Esophagus squamous epithelium (tissue), 5 donors: ENCODE measurements around the gene SH3TC1. TPM values are rescaled to one million over a fixed set of nuclear protein-coding genes. Genes with fewer than 3 reads are reported as not detected.
A peak's percentile ranks its signal among the peaks of the same experiment; 100 is the strongest.

ENCODE experiments used
- DNase-seq: peaks from one replicate; lab custom pipeline; 2025; lab: John Stamatoyannopoulos, UW
- H3K27ac ChIP-seq, 4 donors: fragments of 200-600 bp; sonication (generic); one replicate each; pipeline ENCODE4 v1.5.1; 2016 to 2019; ENCODE audit warnings: mild to moderate bottlenecking in 1 of 4
- H3K27me3 ChIP-seq, 4 donors: fragments of 200-600 bp; sonication (generic); 1 replicate in 3 of 4; 2 replicates in 1 of 4; pipeline versions ENCODE4 v1.5.1 to v1.6.0; 2017 to 2021; ENCODE audit warnings: antibody characterized with exemption in 1 of 4
- H3K36me3 ChIP-seq, 3 donors: fragments of 200-600 bp; sonication (generic); one replicate each; pipeline ENCODE4 v1.5.1; 2016 to 2019
- H3K4me1 ChIP-seq, 3 donors: fragments of 200-600 bp; sonication (generic); one replicate each; pipeline ENCODE4 v1.5.1; 2017 to 2019
- H3K4me3 ChIP-seq, 4 donors: fragments of 200-600 bp; sonication (generic); 1 replicate in 3 of 4; 2 replicates in 1 of 4; pipeline ENCODE4 v1.5.1; 2016 to 2019; ENCODE audit warnings: mild to moderate bottlenecking in 2 of 4, moderate library complexity in 1 of 4
- H3K9me3 ChIP-seq, 3 donors: fragments of 200-600 bp; sonication (generic); one replicate each; pipeline ENCODE4 v1.5.1; 2016 to 2019
- POLR2A ChIP-seq, 4 donors: fragments of 450-650 bp; IDR thresholded peaks; one replicate each; pipeline ENCODE4 v1.6.1; 2017; ENCODE audit warnings: antibody characterized with exemption in 4 of 4, mild to moderate bottlenecking in 4 of 4, moderate library complexity in 3 of 4
- WGBS, 2 donors: methylation state at CpG; one replicate each; pipeline ENCODE4 v1.1.5; 2018; 5-methylcytosine and 5-hydroxymethylcytosine counted together
- intact Hi-C: fragments of 100-400 bp; cut with DNase I; formaldehyde crosslinking; loops from one replicate; pipeline ENCODE4 v1.15.0; 2022
- total RNA-seq, 4 donors: library from RNA; depleted of rRNA; stranded (reverse); fragments of >200 nt; gene quantifications; one replicate each; pipeline ENCODE4 v1.1.0, GENCODE V29; 2016
- TF ChIP-seq, protein P1 (sequence below), 6 experiments: fragments of 450-650 bp in 4 of 6; fragments of 200-600 bp in 2 of 6; sonication (generic) in 2 of 6; IDR thresholded peaks; one replicate each; pipeline ENCODE4 v1.5.1; 2016 to 2019; ENCODE audit warnings: antibody characterized with exemption in 6 of 6, mild to moderate bottlenecking in 4 of 6, moderate library complexity in 4 of 6
- donor health status: DM: yes; HTN: yes; CAD: no.

Gene SH3TC1
- total RNA-seq, 4 donors from 2014 or later = 24.6 to 31.2 (median 27.1) TPM

DNA sequence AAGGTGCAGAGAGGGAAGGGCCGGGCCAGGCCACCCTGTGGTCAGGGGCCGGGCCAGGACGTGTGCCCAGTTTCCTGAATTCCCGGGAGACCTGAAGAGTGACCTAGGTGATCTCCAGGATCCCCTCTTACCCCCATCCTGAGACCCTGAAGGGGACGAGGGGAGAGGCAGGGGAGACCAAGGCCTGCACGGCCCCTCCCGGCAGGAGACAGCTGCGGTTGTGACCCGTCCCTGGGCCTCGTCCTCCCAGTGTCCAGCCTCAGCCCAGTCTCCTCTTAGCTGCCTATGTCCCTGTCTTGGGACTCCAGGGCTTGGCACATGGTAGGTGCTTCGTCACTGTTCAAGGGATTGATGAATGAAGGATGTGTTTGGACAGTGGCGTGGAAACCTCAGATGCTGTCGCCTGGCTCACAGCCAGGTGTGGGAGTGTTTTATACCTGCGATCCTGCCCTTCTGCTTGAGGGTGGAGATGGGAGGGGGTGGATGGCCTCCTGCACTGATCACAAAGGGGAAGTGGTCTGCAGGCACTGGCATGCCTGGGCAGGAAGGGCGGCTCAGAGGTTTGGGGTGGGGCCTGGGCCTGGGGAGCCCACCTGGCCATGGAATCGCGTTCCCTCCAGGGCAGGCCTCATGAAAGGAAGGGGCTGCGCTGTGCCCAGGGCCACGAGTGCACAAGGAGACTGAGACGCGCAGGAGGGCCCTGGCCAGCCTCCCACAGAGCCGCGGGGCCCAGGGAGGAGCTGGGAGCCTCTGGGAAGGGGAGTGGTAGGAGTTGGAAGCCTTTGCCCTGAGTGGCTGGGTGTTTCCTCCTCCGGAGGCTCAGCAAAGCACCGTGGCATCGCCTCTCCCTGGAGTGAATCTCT, 6.9 kb downstream of the SH3TC1 start:
- TF ChIP-seq, protein P1, sequence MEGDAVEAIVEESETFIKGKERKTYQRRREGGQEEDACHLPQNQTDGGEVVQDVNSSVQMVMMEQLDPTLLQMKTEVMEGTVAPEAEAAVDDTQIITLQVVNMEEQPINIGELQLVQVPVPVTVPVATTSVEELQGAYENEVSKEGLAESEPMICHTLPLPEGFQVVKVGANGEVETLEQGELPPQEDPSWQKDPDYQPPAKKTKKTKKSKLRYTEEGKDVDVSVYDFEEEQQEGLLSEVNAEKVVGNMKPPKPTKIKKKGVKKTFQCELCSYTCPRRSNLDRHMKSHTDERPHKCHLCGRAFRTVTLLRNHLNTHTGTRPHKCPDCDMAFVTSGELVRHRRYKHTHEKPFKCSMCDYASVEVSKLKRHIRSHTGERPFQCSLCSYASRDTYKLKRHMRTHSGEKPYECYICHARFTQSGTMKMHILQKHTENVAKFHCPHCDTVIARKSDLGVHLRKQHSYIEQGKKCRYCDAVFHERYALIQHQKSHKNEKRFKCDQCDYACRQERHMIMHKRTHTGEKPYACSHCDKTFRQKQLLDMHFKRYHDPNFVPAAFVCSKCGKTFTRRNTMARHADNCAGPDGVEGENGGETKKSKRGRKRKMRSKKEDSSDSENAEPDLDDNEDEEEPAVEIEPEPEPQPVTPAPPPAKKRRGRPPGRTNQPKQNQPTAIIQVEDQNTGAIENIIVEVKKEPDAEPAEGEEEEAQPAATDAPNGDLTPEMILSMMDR (IDR thresholded peaks at IDR 0.05) = no peak
- TF ChIP-seq POLR2A (IDR thresholded peaks at IDR 0.05) = no peak
- H3K36me3 ChIP-seq = peaks cover 0 to 44% (median 0%) of the 10 kb centered on the region in 3 donors
- peaks cover 20 to 50% (median 23%) of the 10 kb centered on the region in 3 donors for H3K4me1 ChIP-seq
- WGBS, 2 donors = 20 to 64% methylated on average over 3 to 9 of the region's 26 CpGs
- no peak for DNase-seq
- H3K27ac ChIP-seq = peak overlapping the region; percentile 53 to 74 (median 64)
- H3K27me3 ChIP-seq = no peaks in the 10 kb centered on the region
- H3K9me3 ChIP-seq = no peaks in the 10 kb centered on the region
- H3K4me3 ChIP-seq = peak overlapping the region in 1 of 4 donors; percentile 26
- intact Hi-C loops = no loop called here

DNA sequence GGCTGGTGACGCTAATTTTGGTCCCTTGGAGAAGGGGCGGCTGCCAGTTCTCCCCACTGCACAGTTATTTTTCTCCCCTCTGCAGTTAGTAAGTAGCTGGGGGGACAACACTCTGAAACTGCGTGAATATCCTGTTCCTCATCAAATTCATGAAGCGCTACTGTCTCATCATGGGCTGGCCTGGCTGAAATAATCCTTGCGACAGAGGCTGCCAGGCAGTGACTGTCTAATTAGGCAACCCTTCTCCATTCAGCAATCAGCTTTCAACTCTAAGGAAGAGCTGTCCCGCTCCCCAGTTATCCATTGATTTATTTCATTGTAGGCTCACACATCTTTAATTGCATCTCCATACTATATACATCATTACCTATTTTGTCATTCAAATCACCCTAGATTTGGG, 8.2 kb downstream of the SH3TC1 start:
- TF ChIP-seq, protein P1 (IDR thresholded peaks at IDR 0.05) = no peak
- no peak for TF ChIP-seq POLR2A (IDR thresholded peaks at IDR 0.05)
- intact Hi-C loops = no loop called here
- Histone ChIP-seq H3K4me3 (no peak overlapping the region), H3K9me3 (no peaks in the 10 kb centered on the region), H3K27ac (no peak overlapping the region), H3K27me3 (no peaks in the 10 kb centered on the region), H3K4me1 (peaks cover 7 to 37% (median 11%) of the 10 kb centered on the region in 3 donors), H3K36me3 (peaks cover 0 to 52% (median 0%) of the 10 kb centered on the region in 3 donors)
- 91 to 97% methylated on average over 6 of the region's 6 CpGs for WGBS, 2 donors
- DNase-seq = no peak

DNA sequence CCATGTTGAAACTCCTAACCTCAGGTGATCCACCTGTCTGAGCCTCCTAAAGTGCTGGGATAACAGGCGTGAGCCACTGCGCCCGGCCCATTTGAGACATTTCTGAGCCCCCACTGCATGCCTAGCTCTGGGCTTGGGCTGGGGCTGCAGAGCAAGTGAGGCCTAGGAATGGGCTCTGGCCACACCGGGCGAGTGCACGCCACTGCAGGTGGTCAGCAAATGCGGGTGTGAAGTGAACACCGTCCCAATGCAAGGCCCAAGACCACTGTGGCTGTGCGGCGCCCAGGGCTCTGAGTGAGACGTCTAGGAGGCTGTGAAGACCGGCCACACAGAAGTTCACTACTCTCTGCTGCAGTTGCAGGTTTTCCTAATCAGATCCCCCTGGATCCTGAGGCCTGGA, 9.5 kb downstream of the SH3TC1 start:
- no peaks in the 10 kb centered on the region for H3K27me3 ChIP-seq
- WGBS, 2 donors = 77 to 96% methylated on average over 3 to 4 of the region's 12 CpGs
- intact Hi-C loops = no loop called here
- TF ChIP-seq, protein P1 (IDR thresholded peaks at IDR 0.05) = no peak
- no peak for TF ChIP-seq POLR2A (IDR thresholded peaks at IDR 0.05)
- H3K36me3 ChIP-seq = peaks cover 0 to 63% (median 5%) of the 10 kb centered on the region in 3 donors
- H3K4me3 ChIP-seq = no peak overlapping the region
- peaks cover 5 to 27% (median 11%) of the 10 kb centered on the region in 3 donors for H3K4me1 ChIP-seq
- H3K27ac ChIP-seq = no peak overlapping the region
- DNase-seq = no peak
- no peaks in the 10 kb centered on the region for H3K9me3 ChIP-seq

DNA sequence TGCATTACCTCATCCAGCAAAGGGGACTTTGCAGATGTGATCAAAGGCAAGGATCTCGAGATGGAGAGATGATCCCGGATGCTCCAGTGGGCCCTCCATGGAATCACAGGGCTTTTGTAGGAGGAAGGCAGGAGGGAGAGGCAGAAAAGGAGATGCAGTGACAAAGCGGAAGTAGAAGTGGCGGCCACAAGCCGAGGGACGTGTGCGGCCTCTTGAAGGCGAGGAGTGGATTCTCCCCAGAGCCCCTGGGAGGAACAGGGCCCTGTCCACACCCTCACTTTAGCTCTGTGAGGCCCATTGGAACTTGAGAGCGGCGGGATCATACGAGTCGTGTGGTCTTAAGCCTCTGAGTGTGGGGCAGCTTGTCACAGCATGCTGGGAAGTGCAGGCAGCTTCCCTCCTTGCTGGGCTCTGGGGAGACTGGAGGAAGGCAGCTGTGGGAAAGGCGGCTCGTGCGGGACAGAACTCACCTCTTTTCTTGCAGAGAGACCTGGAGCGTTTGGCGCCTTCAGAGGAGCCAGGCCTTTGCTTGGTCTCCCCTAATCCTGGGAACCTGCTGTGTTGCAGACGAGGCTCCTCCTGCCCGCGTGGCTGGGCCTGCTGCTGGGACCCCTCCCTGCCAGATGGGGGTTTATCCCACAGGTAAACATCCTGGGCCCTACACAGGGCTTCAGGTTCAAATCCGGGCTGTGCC, 10.2 kb downstream of the SH3TC1 start:
- WGBS, 2 donors = 89 to 93% methylated on average over 8 to 21 of the region's 21 CpGs
- intact Hi-C loops = no loop called here
- Histone ChIP-seq H3K36me3 (peaks cover 0 to 70% (median 6%) of the 10 kb centered on the region in 3 donors), H3K27me3 (no peaks in the 10 kb centered on the region), H3K27ac (no peak overlapping the region), H3K4me3 (no peak overlapping the region), H3K9me3 (no peaks in the 10 kb centered on the region), H3K4me1 (peaks cover 5 to 26% (median 11%) of the 10 kb centered on the region in 3 donors)
- DNase-seq = no peak
- TF ChIP-seq, protein P1 (IDR thresholded peaks at IDR 0.05) = no peak
- no peak for TF ChIP-seq POLR2A (IDR thresholded peaks at IDR 0.05)
